GM12891 (cell line): ENCODE data around the gene ZC3H6.

Experiments
- DNase-seq: peaks from one replicate; pipeline ENCODE4 v3.0.0; 2011; ENCODE audit warnings: low spot score; ENCODE audit not compliant: insufficient read length
- FAIRE-seq: peaks from 2 replicates; lab custom pipeline; 2011; peaks lifted over from hg19 to GRCh38; lab: Jason Lieb, UNC
- PAX5 ChIP-seq: IDR thresholded peaks from 2 replicates; pipeline ENCODE4 v1.6.1; 2011; ENCODE audit warnings: low read length, moderate library complexity, mild to moderate bottlenecking; ENCODE audit not compliant: insufficient read depth, severe bottlenecking
- POLR2A ChIP-seq: IDR thresholded peaks from 2 replicates; pipeline ENCODE4 v1.6.1; 2011; ENCODE audit warnings: low read depth, low read length, control low read depth
- POLR2AphosphoS5 ChIP-seq: IDR thresholded peaks from 2 replicates; pipeline ENCODE4 v1.6.1; 2011; ENCODE audit warnings: low read depth, low read length, control low read depth
- POU2F2 ChIP-seq: IDR thresholded peaks from 2 replicates; pipeline ENCODE4 v1.6.1; 2011; ENCODE audit warnings: low read depth, mild to moderate bottlenecking, control low read depth, low read length, moderate library complexity
- SPI1 ChIP-seq: IDR thresholded peaks from 2 replicates; pipeline ENCODE4 v1.6.1; 2011; ENCODE audit warnings: low read depth, low read length, control low read depth
- TAF1 ChIP-seq: IDR thresholded peaks from 2 replicates; pipeline ENCODE4 v1.6.1; 2011; ENCODE audit warnings: low read depth, low read length, control low read depth

ZC3H6 gene

GRCh38 chr2:112301171-112301584 is 25.8 kb downstream of the ZC3H6 start:
- FAIRE-seq: no peak
- TF ChIP-seq POLR2AphosphoS5: no peak
- TF ChIP-seq POU2F2: no peak
- TF ChIP-seq POLR2A: no peak
- TF ChIP-seq TAF1: no peak
- no peak for TF ChIP-seq SPI1
- no peak for TF ChIP-seq PAX5
- DNase-seq: no peak

GRCh38 chr2:112301973-112302372 is 26.6 kb downstream of the ZC3H6 start:
- TF ChIP-seq PAX5 (no peak), POLR2AphosphoS5 (no peak), POLR2A (no peak)
- no peak for DNase-seq
- FAIRE-seq: no peak

- DNase-seq (no peak), FAIRE-seq (peak; percentile 47)
- TF ChIP-seq SPI1: peak; percentile 64
- no peak for TF ChIP-seq TAF1
- TF ChIP-seq POLR2AphosphoS5: no peak
- no peak for TF ChIP-seq POU2F2
Observed at GRCh38 chr2:112304298-112304941, 29.0 kb downstream of the ZC3H6 start.

GRCh38 chr2:112305132-112305531 is 29.7 kb downstream of the ZC3H6 start:
- TF ChIP-seq POU2F2 (no peak), POLR2AphosphoS5 (no peak), TAF1 (no peak), SPI1 (no peak; the same call in 1 of the 2 replicates), POLR2A (no peak), PAX5 (no peak)
- no peak for DNase-seq
- FAIRE-seq: no peak

GRCh38 chr2:112310906-112311305 is 35.5 kb downstream of the ZC3H6 start:
- FAIRE-seq (no peak), DNase-seq (no peak)
- TF ChIP-seq POLR2AphosphoS5 (no peak), PAX5 (no peak), TAF1 (no peak), POU2F2 (no peak), SPI1 (no peak), POLR2A (no peak)

- no peak for FAIRE-seq
- TF ChIP-seq PAX5 (no peak), POLR2AphosphoS5 (no peak)
- no peak for DNase-seq
Observed at GRCh38 chr2:112311932-112312331, 36.5 kb downstream of the ZC3H6 start.

GRCh38 chr2:112312821-112313220 is 37.4 kb downstream of the ZC3H6 start:
- TF ChIP-seq POU2F2 (no peak), PAX5 (no peak), POLR2A (no peak), TAF1 (no peak), POLR2AphosphoS5 (no peak), SPI1 (no peak)
- DNase-seq: no peak
- FAIRE-seq: no peak

- FAIRE-seq (no peak), DNase-seq (no peak)
- TF ChIP-seq SPI1: no peak
- no peak for TF ChIP-seq PAX5
- no peak for TF ChIP-seq POLR2AphosphoS5
- no peak for TF ChIP-seq POU2F2
- no peak for TF ChIP-seq POLR2A
- no peak for TF ChIP-seq TAF1
Observed at GRCh38 chr2:112314856-112315255, 39.5 kb downstream of the ZC3H6 start.

- FAIRE-seq (no peak), DNase-seq (no peak)
- no peak for TF ChIP-seq TAF1
- TF ChIP-seq SPI1: no peak
- no peak for TF ChIP-seq POLR2A
- no peak for TF ChIP-seq PAX5
- TF ChIP-seq POLR2AphosphoS5: no peak
- no peak for TF ChIP-seq POU2F2
Observed at GRCh38 chr2:112317303-112318158, 42.1 kb downstream of the ZC3H6 start.

GRCh38 chr2:112318515-112318914 is 43.1 kb downstream of the ZC3H6 start:
- TF ChIP-seq TAF1 (no peak), SPI1 (no peak), POLR2AphosphoS5 (no peak), POLR2A (no peak), PAX5 (no peak), POU2F2 (no peak)
- DNase-seq: no peak
- FAIRE-seq: no peak
